Endothelial cell of umbilical vein (primary cell): Measurements from ENCODE around the gene KRTAP10-11. TPM values are rescaled to one million over a fixed set of nuclear protein-coding genes. Genes with fewer than 3 reads are reported as not detected.

ENCODE experiments used
- BruUV-seq: library from RNA; stranded (reverse); fragments of 400-500 nt; replicated peaks from 2 replicates; lab custom pipeline; 2021; lab: Mats Ljungman, UMichigan
- CTCF ChIA-PET: fragments of 300-600, 350-600 bp; sonication (Branson Sonifier 250); formaldehyde crosslinking; loops from one replicate; lab custom pipeline; 2021; ENCODE audit warnings: antibody characterized with exemption, inconsistent platforms; lab: Charles Lee
- POLR2A ChIA-PET: fragments of 300-600, 350-600 bp; sonication (Branson Sonifier 250); formaldehyde crosslinking; loops from one replicate; lab custom pipeline; 2021; ENCODE audit warnings: antibody characterized with exemption, inconsistent platforms; lab: Charles Lee
- DNase-seq: peaks from one replicate; pipeline ENCODE4 v3.0.0-alpha.2; 2011; ENCODE audit warnings: low read depth, low spot score
- FAIRE-seq: peaks from 2 replicates; lab custom pipeline; 2011; peaks lifted over from hg19 to GRCh38; lab: Jason Lieb, UNC
- H2AFZ ChIP-seq: 2 replicates; pipeline ENCODE4 v1.6.0; 2012; ENCODE audit warnings: low read depth, low read length, control low read depth, inconsistent platforms
- H3K27ac ChIP-seq: 2 replicates; pipeline ENCODE4 v1.5.1; 2011; ENCODE audit warnings: low read depth, mild to moderate bottlenecking, control low read depth, low read length, moderate library complexity; ENCODE audit not compliant: insufficient read depth
- H3K27me3 ChIP-seq, 2 experiments: 2 replicates each; pipeline versions ENCODE4 v1.6.0 to v1.6.1; 2011; ENCODE audit warnings: low read length in 2 of 2, mixed read lengths in 1 of 2; ENCODE audit not compliant: control insufficient read depth in 2 of 2, insufficient read depth in 2 of 2
- H3K36me3 ChIP-seq, 2 experiments: 2 replicates in 1 of 2; 3 replicates in 1 of 2; pipeline ENCODE4 v1.5.1; 2011; ENCODE audit warnings: low read length in 2 of 2, mild to moderate bottlenecking in 1 of 2, moderate library complexity in 1 of 2; ENCODE audit not compliant: control insufficient read depth in 2 of 2, insufficient read depth in 2 of 2; ENCODE audit errors: extremely low read depth in 1 of 2
- H3K4me1 ChIP-seq: 3 replicates; pipeline ENCODE4 v1.5.1; 2011; ENCODE audit warnings: mild to moderate bottlenecking, low read length; ENCODE audit not compliant: control insufficient read depth, insufficient read depth; ENCODE audit errors: extremely low read depth
- H3K4me2 ChIP-seq: 2 replicates; pipeline ENCODE4 v1.6.1; 2011; ENCODE audit warnings: low read length, control low read depth, mixed read lengths; ENCODE audit not compliant: insufficient read depth
- H3K4me3 ChIP-seq, 3 experiments: fragments of 200-600 bp in 1 of 3; sonication (generic), shearing (Covaris generic) in 1 of 3; replicated peaks in 1 of 3; 2 replicates each; pipeline ENCODE4 v1.5.1; 2011 to 2016; ENCODE audit warnings: control low read depth in 3 of 3, low read length in 3 of 3, mild to moderate bottlenecking in 2 of 3, inconsistent platforms in 1 of 3, low read depth in 1 of 3, moderate library complexity in 1 of 3; ENCODE audit not compliant: insufficient read depth in 1 of 3
- H3K79me2 ChIP-seq: 2 replicates; pipeline ENCODE4 v1.6.0; 2012; ENCODE audit warnings: low read length, inconsistent platforms; ENCODE audit not compliant: control insufficient read depth, insufficient read depth
- H3K9ac ChIP-seq: replicated peaks from 2 replicates; pipeline ENCODE3; 2011; ENCODE audit warnings: low read length, control low read depth; ENCODE audit not compliant: insufficient read depth; ENCODE audit errors: extremely low read depth
- H3K9me1 ChIP-seq: replicated peaks from 3 replicates; pipeline ENCODE4 v1.6.0; 2011; ENCODE audit warnings: mild to moderate bottlenecking, low read length; ENCODE audit not compliant: control insufficient read depth, insufficient read depth; ENCODE audit errors: extremely low read depth
- H3K9me3 ChIP-seq: replicated peaks from 2 replicates; pipeline ENCODE4 v1.5.1; 2012; ENCODE audit warnings: low read length, inconsistent platforms; ENCODE audit not compliant: control insufficient read depth, insufficient read depth
- H4K20me1 ChIP-seq: replicated peaks from 2 replicates; pipeline ENCODE3; 2011; ENCODE audit warnings: mild to moderate bottlenecking, low read length; ENCODE audit not compliant: control insufficient read depth, insufficient read depth; ENCODE audit errors: extremely low read depth
- EZH2 ChIP-seq: IDR thresholded peaks from 2 replicates; pipeline ENCODE4 v1.6.1; 2012; ENCODE audit warnings: borderline replicate concordance, low read depth, mild to moderate bottlenecking, moderate library complexity, low read length, inconsistent platforms; ENCODE audit not compliant: severe bottlenecking
- FOS ChIP-seq: IDR thresholded peaks from 2 replicates; pipeline ENCODE4 v1.6.1; 2011; ENCODE audit warnings: mild to moderate bottlenecking, low read length, moderate library complexity, borderline replicate concordance; ENCODE audit not compliant: insufficient read depth
- GATA2 ChIP-seq: IDR thresholded peaks from 2 replicates; pipeline ENCODE4 v1.7.0; 2011; ENCODE audit warnings: low read depth, mild to moderate bottlenecking, moderate library complexity, mixed read lengths, low read length; ENCODE audit not compliant: insufficient read length, insufficient read depth
- JUN ChIP-seq: IDR thresholded peaks from 2 replicates; pipeline ENCODE4 v1.6.1; 2011; ENCODE audit warnings: borderline replicate concordance, low read depth; ENCODE audit not compliant: insufficient read length, insufficient read depth
- MYC ChIP-seq: IDR thresholded peaks from one replicate; pipeline ENCODE4 v1.6.1; 2011; ENCODE audit warnings: mild to moderate bottlenecking, low read depth, low read length
- POLR2A ChIP-seq: IDR thresholded peaks from 2 replicates; pipeline ENCODE4 v1.6.1; 2012; ENCODE audit warnings: low read depth, mild to moderate bottlenecking, control low read depth, low read length
- POLR2AphosphoS5 ChIP-seq: IDR thresholded peaks from 2 replicates; pipeline ENCODE4 v1.6.1; 2012; ENCODE audit warnings: low read depth, mild to moderate bottlenecking, control low read depth, low read length, moderate library complexity; ENCODE audit not compliant: insufficient read depth
- dilution Hi-C: fragments of 300-500 bp; cut with MboI; formaldehyde crosslinking; loops from one replicate; pipeline ENCODE4 v1.15.0; 2019; ENCODE audit warnings: low sequenced_read_pairs; ENCODE audit not compliant: extremely low pct_ligation_motif_present
- intact Hi-C: fragments of 100-400 bp; cut with micrococcal nuclease; formaldehyde crosslinking; loops from one replicate; pipeline ENCODE4 v1.10.0; 2022
- polyA plus RNA-seq, 4 experiments: library from polyadenylated mRNA; depleted of rRNA in 3 of 4; stranded (reverse) in 3 of 4; unstranded in 1 of 4; fragments of >200 nt; gene quantifications; 2 replicates each; pipeline versions ENCODE4 v1.2.1 to v1.2.3, GENCODE V29; 2011 to 2012; ENCODE audit warnings: missing spikeins in 1 of 4
- total RNA-seq: library from RNA; stranded (reverse); gene quantifications from 2 replicates; pipeline ENCODE4 v1.2.3, GENCODE V29; 2021
- TF ChIP-seq, protein P1 (sequence below), 2 donors: IDR thresholded peaks; 1 replicate in 1 of 2; 2 replicates in 1 of 2; pipeline ENCODE4 v1.5.1; 2011; ENCODE audit warnings: low read length in 2 of 2, mild to moderate bottlenecking in 2 of 2, moderate library complexity in 2 of 2, control low read depth in 1 of 2, inconsistent platforms in 1 of 2, low read depth in 1 of 2; ENCODE audit not compliant: insufficient read depth in 1 of 2; ENCODE audit errors: extremely low read depth in 1 of 2
- TF ChIP-seq, protein P2 (sequence below): IDR thresholded peaks from 2 replicates; pipeline ENCODE4 v1.6.1; 2011; ENCODE audit not compliant: insufficient read depth, insufficient read length

KRTAP10-11 gene
- total and polyA plus RNA-seq, 2 donors (not counting 3 experiments of a cell fraction or from before 2014, with no cell fraction given) = not detected

DNA sequence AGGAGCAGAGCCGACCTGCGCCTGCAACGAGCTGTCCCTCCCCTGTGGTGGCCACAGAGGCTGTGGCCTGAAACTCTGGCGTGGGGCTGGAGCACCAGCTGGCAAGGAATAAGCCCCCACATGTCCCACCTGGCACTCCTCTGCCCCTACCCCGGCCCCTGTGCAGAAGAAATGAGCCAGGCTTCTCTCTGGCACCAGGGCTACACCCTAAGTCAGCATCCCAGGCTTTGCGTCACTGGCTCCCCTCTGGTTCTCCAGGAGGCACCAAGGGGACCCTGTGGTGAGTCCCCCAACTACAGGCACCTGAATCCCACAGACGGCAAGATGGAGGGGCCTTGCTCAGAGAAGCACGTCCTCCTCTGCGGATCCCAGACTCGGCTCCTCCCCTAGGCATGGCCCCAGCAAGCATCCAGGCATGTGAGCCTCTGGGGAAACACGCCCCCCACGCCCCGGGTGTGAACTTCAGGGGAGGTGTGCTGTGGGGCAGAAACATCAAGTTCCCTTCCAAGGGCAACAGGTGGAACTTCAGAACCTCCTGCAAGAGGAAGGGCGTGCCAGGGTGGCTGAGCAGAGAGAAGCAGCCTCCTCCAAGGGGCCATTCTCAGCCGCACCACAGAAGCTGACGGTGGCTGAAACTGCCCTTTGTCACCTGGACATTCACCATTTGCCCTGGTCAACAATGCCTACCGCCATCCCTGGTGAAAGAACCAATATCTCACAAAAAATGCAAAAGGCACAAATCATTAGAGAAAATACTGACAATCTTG, 42.9 kb upstream of the KRTAP10-11 start:
- POLR2A ChIA-PET = no interaction called here
- H3K9me1 ChIP-seq = no peaks in the 10 kb centered on the region
- no peak for FAIRE-seq

More for the DNA sequence above, 42.9 kb upstream of the KRTAP10-11 start:
- Histone ChIP-seq H3K36me3 (no peaks in the 10 kb centered on the region), H3K27ac (no peak overlapping the region), H3K9ac (no peak overlapping the region), H4K20me1 (no peaks in the 10 kb centered on the region), H3K4me1 (no peaks in the 10 kb centered on the region), H3K4me2 (no peak overlapping the region), H2AFZ (no peak overlapping the region), H3K27me3 (peaks cover 1 to 4% of the 10 kb centered on the region in 2 experiments), H3K4me3 (no peak overlapping the region), H3K9me3 (no peaks in the 10 kb centered on the region), H3K79me2 (no peaks in the 10 kb centered on the region)
- TF ChIP-seq, protein P1, sequence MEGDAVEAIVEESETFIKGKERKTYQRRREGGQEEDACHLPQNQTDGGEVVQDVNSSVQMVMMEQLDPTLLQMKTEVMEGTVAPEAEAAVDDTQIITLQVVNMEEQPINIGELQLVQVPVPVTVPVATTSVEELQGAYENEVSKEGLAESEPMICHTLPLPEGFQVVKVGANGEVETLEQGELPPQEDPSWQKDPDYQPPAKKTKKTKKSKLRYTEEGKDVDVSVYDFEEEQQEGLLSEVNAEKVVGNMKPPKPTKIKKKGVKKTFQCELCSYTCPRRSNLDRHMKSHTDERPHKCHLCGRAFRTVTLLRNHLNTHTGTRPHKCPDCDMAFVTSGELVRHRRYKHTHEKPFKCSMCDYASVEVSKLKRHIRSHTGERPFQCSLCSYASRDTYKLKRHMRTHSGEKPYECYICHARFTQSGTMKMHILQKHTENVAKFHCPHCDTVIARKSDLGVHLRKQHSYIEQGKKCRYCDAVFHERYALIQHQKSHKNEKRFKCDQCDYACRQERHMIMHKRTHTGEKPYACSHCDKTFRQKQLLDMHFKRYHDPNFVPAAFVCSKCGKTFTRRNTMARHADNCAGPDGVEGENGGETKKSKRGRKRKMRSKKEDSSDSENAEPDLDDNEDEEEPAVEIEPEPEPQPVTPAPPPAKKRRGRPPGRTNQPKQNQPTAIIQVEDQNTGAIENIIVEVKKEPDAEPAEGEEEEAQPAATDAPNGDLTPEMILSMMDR (IDR thresholded peaks at IDR 0.05; ENCODE audit: extremely low read depth in 1 of 2, insufficient read depth in 1 of 2, low read depth in 1 of 2, low read length in 2 of 2) = no peak
- TF ChIP-seq EZH2 (no peak), MYC (no peak), GATA2 (no peak), POLR2A (no peak), JUN (no peak), FOS (no peak), POLR2AphosphoS5 (no peak)
- TF ChIP-seq, protein P2, sequence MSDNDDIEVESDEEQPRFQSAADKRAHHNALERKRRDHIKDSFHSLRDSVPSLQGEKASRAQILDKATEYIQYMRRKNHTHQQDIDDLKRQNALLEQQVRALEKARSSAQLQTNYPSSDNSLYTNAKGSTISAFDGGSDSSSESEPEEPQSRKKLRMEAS = no peak
- DNase-seq = no peak
- BruUV-seq = no TSS peak
- CTCF ChIA-PET = no interaction called here
- intact Hi-C loops (no loop called here), dilution Hi-C loops (no loop called here)
